SH-SY5Y (cell line): ENCODE results near the gene TMEM201.

Experiments used
- GATA2 ChIP-seq: IDR thresholded peaks from 2 replicates; pipeline ENCODE4 v1.6.1; 2011; ENCODE audit warnings: mild to moderate bottlenecking, low read depth, low read length
- GATA3 ChIP-seq: IDR thresholded peaks from 2 replicates; pipeline ENCODE4 v1.6.1; 2011; ENCODE audit warnings: low read depth, mild to moderate bottlenecking, low read length, moderate library complexity

DNA sequence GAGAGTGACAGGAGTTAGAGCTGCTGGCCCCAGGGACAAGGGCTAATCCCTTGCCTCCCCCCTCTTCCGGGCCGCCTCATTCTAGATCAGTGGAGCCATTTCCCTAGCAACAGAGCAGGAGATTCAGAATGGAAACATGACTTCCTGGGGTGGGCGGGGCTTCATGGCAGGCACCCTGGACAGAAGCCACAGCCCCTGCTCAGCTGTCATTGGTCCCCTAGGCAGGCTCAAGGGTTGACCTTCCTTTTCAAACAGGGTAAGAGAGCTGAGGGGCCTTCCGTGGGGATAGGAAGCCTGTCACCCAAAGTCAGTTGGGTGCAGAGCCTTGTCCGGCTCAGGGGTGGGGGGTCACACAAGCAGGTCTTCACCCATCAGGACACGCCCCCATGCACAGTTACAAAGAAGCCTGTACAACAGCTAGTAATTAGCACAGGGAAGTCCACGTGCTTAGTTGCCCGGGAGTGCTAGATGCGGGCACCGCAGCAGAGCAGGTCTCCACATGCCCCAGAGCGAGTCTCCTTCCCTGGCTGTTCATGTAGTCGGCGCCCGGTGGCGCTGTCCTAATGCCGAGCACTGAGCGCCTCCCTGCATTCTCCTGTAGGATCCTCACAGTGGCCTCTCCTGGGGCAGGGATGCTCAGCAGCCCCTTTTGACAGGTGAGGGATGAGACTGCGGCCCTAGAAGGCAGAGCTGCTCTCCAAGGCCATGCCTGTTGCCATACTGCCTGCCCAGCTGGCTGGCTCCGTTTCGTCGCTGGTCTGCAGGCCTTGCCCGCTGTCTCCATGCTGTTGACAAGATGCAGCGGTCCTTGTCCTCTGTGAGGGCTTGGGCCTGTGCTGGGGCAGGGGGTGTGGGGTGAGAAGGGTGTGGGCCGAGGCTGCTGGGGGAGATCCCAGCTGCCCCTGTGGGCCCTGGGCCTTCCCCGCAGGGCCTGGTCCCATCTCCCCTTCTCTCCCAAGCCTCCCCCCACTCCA is 5.1 kb downstream of the TMEM201 start:
- TF ChIP-seq GATA3 (no peak), GATA2 (no peak)
